Smooth muscle cell of the brain vasculature (primary cell): ENCODE data around the gene CRYGD.

Experiments used
- DNase-seq: peaks from one replicate; pipeline ENCODE4 v3.0.0-alpha.2; 2012; ENCODE audit warnings: low read depth, low spot score

Gene CRYGD

DNA sequence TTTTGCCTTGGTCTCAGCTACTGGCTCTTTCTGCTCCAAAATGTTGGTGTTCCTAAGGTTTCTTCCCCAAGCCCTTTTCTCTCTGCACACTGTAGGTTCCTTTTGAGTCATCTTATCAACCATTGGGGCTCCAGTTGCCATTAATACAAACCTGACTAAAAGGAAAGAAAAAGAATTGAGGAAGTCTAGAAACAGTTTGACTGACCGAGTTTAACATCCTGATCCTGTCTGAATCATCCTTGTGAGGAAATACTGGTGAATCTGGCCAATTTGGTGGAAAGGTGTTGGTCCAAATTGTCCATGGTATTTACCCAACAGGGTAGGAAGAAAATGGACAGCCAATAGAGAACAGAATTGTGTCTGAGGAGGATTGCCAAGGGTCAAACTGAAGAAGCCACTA is 38.3 kb downstream of the CRYGD start:
- no peak for DNase-seq

DNA sequence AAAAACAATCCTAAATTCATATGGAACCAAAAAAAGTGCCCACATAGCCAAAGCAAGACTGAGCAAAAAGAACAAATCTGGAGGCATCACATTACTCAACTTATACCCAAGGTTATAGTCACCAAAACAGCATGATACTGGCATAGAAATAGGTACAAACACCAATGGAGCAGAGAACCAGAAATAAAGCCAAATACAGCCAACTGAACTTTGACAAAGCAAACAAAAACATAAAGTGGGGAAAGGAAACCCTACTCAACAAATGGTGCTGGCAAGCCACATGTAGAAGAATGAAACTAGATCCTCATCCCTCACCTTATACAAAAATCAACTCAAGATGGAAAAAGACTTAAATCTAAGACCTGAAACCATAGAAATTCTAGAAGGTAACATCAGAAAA is 40.5 kb downstream of the CRYGD start:
- DNase-seq = no peak

DNA sequence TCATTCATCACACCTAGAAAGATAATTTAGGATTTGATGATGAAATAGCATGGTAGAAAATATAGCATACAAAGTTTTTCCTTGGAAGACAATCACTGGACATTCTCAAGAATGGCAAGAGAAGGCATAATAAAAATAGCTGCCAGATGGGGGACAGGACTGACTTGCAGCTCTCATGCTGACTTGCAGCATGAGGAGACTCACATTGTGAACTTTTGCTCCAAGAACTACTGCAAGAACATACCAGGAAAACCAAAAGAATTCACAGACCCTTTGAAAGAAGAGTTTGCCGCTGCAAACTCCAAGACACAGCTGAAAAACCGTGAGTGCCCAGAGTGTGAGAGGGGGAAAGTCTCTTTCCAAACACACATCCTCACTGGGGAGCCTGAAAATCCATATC is 47.0 kb downstream of the CRYGD start:
- DNase-seq = peak; percentile 35

DNA sequence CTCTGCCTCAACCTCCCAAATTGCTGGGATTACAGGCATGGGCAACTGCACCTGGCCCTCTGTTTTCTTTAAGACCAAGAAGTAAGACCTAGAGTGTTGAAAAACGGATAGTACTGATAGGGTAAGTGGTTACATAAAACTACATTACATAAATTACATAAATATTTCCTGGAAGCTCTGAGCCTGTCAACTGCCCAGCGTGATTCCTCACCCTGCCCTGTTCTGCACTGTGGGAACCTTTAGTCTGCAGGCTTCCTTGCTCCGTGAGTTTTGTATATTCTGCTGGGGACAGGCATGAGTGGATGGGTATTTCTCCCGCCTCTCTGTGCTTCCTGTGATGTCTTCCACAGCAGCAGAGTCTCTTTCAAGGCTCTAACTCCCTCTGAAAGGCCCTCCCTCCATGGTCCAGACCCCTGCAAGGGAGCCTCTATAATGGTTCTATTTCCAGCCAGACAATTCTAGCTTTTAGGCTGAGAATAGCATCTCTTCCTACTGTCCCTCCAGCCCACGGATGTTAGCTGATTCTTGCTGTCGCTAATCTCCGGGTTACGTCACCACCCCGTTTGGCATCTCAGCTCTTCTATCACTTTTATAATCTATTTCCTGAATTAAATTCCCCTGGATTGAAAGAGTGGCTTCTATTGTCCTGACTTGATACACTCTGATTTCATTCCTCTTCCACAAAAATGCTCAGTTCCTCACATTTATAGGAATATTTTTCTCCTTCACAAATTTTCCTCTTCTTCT is 49.5 kb downstream of the CRYGD start:
- no peak for DNase-seq

DNA sequence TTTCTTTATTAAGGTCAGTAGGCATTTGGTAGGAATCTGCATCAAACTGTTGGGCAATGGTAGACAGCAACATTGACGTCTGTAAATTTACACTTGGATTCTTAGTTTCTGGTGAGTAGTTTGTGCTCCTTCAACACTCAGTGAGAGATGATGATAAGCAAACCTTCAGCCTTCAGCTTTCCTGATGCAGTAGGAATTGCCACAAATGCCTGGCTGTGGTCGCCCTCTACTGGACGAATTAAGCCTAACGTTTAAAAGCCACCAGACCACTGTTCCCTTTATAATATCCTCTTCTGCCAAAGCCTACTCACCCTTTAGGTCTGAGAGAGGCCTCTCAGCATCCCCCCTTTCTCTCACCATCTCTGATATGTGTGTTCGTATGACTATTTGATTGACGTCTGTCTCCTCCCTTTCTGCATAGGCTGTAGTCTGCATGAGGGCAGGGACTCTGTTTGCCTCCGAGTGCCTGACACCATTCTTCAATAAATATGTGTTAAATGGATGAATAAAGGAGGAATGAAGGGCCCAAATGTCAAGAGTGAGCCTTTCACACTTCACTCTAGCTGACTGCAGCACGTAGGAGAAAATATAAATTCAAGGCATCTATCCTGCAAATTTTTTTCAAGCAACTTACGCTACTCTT is 52.0 kb downstream of the CRYGD start:
- DNase-seq = peak; percentile 43
